Amygdala (tissue), 56 donors: Measurements from ENCODE around the gene NOLC1.
A peak's percentile ranks its signal among the peaks of the same experiment; 100 is the strongest.

ENCODE experiments used
- DNase-seq, 56 donors: peaks; one replicate each; lab custom pipeline; 2025; lab: John Stamatoyannopoulos, UW

NOLC1 gene

GRCh38 chr10:102151774-102152544 is at the start of gene NOLC1:
Gene NOLC1 (plus strand): TSS chr10:102152389. CDS start chr10:102152411, 22 bp downstream.
- peak; percentile 66 to 99 (median 95) for DNase-seq

GRCh38 chr10:102102421-102102820 is 49.8 kb upstream of the NOLC1 start:
- DNase-seq, result no peak

- no peak for DNase-seq
Measured at GRCh38 chr10:102106998-102107397, 45.2 kb upstream of the NOLC1 start.

- no peak for DNase-seq
Measured at GRCh38 chr10:102109166-102110116, 42.7 kb upstream of the NOLC1 start.

- no peak for DNase-seq
Measured at GRCh38 chr10:102111276-102111675, 40.9 kb upstream of the NOLC1 start.

GRCh38 chr10:102112210-102112817 is 39.9 kb upstream of the NOLC1 start:
- DNase-seq, result no peak

- no peak for DNase-seq
Measured at GRCh38 chr10:102113261-102113955, 38.8 kb upstream of the NOLC1 start.

- DNase-seq, result peak in 10 of 56 donors; percentile 17 to 61 (median 40)
Measured at GRCh38 chr10:102113956-102114857, 38.0 kb upstream of the NOLC1 start.

GRCh38 chr10:102114861-102115618 is 37.1 kb upstream of the NOLC1 start:
- peak in 55 of 56 donors; percentile 27 to 95 (median 82) for DNase-seq

- DNase-seq, result no peak
Measured at GRCh38 chr10:102115775-102116174, 36.4 kb upstream of the NOLC1 start.

- no peak for DNase-seq
Measured at GRCh38 chr10:102116656-102117055, 35.5 kb upstream of the NOLC1 start.

GRCh38 chr10:102117391-102118159 is 34.6 kb upstream of the NOLC1 start:
- DNase-seq, result peak in 55 of 56 donors; percentile 45 to 92 (median 83)

- peak in 29 of 56 donors; percentile 8 to 51 (median 25) for DNase-seq
Measured at GRCh38 chr10:102118867-102119266, 33.3 kb upstream of the NOLC1 start.

- DNase-seq, result peak in 39 of 56 donors; percentile 12 to 56 (median 36)
Measured at GRCh38 chr10:102119417-102120141, 32.6 kb upstream of the NOLC1 start.

GRCh38 chr10:102120142-102120990 is 31.8 kb upstream of the NOLC1 start, which contains the start of gene LDB1:
Gene LDB1 (minus strand): TSS chr10:102120368. CDS start chr10:102120110, 258 bp downstream.
- DNase-seq, result peak; percentile 39 to 90 (median 78)
